Left cardiac atrium (tissue), 4 donors: ENCODE measurements around the gene BCAR3. TPM values are rescaled to one million over a fixed set of nuclear protein-coding genes. Genes with fewer than 3 reads are reported as not detected.

ENCODE experiments used
- ATAC-seq, 2 donors: fragments of 200-7000 bp; cut with Tn5 transposase; one replicate each; pipeline ENCODE4 v1.9.1; 2020; ENCODE audit warnings: mild to moderate bottlenecking in 2 of 2, moderate library complexity in 2 of 2
- DNase-seq: peaks from one replicate; pipeline ENCODE4 v3.0.0-alpha.2; 2020
- intact Hi-C, 2 donors: fragments of 100-400 bp; cut with DNase I; formaldehyde crosslinking; loops; one replicate each; pipeline versions ENCODE4 v1.14.1 to v1.15.1; 2022 to 2023
- total RNA-seq, 2 donors: library from RNA; stranded (reverse); fragmentation: NEBNext Ultra II Directional; extraction: Animal tissue kit (Norgen Biotek cat#: 25700); gene quantifications; one replicate each; pipeline ENCODE4 v1.2.1, GENCODE V29; 2021
- donor health status: DM: no; HTN: yes; CAD: no.
- donor health status: DM: no; HTN: yes; CAD: no; lungs with severe emphysema.
- donor health status: DM: yes; HTN: yes; CAD: no.
- donor health status: Dilated cardiomyopathy.

BCAR3 gene
- total RNA-seq, 2 donors from 2014 or later: 12.4 to 17.5 TPM

DNA sequence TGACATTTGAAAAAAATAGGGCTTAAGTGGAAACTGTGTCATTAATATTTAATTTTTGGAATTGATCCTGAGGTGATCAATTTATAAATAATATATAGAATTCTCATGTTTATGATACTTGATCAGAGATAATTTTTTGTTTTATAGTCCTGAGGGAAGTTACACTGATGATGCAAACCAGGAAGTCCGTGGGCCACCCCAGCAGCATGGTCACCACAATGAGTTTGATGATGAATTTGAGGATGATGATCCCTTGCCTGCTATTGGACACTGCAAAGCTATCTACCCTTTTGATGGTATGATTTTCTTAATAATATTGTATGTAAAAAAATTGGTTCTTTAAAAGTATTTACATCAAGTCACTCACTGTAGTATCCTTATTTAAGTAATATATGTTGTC, 132.5 kb downstream of the BCAR3 start:
- intact Hi-C loops: no loop called here
- no peak for DNase-seq
- no peak for ATAC-seq

DNA sequence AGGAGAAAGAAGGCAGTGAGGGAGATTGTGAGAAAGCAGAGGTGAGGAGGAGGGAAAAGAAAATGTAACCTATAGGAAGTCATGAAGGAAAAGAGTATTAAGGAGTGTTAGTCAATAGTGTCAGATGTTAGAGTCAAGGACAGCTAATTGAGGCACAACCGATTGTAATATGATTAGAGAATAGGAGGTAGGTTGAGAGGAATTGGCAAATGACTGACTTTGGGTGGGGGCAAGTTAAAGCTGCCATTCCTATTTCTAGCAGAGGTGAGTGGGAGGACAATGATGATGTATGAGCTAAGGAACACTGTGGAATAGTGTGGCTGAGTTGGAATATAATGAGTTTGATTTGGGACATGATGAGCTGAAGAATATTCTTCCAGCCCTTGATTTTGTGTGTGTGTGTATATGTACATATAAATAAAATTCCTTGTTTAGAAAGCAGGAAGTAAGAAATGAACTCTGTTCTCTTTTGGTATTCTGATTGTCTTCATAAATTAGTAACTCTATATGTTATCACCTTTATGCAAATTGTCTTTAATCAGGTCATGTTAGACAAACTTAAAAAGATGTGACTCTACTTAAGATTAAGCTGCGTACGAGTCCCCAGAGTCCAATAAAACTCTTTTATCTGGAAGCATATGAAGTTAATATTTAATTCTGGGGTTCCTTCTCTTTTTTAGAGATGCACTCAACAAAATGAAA, 135.3 kb downstream of the BCAR3 start:
- no peak for DNase-seq
- intact Hi-C loops: no loop called here
- no peak for ATAC-seq

DNA sequence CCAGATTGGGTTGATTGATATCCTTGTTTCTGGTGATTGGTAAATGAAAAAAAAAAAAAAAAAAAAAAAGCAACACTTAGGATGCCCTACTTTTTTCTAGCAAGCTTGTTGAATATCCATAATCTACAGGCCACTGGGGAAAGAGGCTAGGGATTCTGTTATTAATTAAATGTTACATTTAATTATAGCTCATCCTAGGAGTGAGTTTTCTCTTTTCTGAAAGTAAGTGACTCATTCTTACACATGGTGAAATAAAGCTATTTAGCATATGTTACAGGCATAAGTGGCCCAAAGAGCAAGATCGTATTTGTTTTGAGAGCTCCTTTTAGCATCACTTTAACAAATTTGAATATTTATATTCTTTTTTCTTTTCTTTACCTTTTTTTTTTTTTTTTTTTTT, 139.2 kb downstream of the BCAR3 start:
- ATAC-seq: no peak
- intact Hi-C loops: no loop called here

DNA sequence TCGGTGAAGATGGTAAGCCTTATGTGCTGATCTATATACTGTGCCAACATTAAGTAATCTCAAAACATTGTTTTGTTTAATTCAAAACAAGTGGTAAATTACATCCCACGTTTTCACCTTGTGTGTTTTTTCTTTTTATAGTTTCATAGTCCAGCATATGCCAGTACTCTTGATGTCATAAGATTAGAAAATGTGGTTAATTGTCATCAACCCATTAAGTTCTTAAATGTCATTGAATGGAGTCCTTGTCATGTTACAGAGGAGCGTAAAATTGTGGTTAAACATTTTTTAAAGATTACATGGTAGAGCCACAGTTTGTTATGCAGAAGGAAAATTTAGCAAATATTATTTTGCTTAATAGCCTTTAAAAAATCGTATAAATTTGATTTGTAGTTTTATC, 140.6 kb downstream of the BCAR3 start:
- DNase-seq (no peak), ATAC-seq (no peak)
- intact Hi-C loops: no loop called here

More for the DNA sequence above, 139.2 kb downstream of the BCAR3 start:
- DNase-seq: no peak

DNA sequence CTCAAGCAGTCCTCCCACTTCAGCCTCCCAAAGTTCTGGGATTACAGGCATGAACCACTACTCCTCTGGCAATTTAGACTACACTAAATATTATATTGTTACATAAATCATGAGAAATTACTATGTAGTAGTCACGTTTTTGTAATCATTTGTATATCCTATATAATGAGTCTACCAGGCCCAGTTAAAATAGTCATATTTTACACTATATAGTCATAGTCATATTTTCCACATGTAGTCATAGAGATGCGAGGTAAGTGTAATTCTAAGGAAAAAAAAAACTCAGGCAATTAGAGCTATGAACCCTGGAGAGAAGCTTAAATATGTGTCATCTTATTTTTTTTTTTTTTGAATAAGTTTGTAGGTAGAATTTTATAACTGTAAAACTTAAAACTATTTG, 143.7 kb downstream of the BCAR3 start:
- intact Hi-C loops: loop anchor here in 1 of 2 donors (10.0 kb wide), 1 partner anchor 73 kb away; no protein-coding TSS in a partner anchor
- no peak for DNase-seq
- no peak for ATAC-seq

DNA sequence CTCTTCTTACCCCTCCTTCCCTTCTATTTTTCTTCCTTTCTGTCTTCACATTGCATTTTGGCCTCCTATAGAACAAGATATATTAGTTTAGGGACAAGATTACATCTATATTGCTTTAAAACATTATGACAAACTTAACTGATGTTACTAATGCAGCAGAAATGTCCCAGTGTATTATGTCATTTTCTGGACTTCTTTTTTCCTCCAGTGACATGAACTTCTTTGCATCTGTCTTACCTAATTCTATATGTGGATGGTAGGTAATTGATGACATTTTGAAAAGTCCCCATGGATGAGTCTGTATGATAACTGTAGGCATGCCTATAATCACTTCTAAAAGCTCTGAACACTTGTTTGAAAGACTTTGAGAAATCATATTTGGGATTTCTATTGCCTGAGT, 144.2 kb downstream of the BCAR3 start:
- DNase-seq (no peak), ATAC-seq (no peak)
- intact Hi-C loops: loop anchor here in 1 of 2 donors (10.0 kb wide), 1 partner anchor 73 kb away; no protein-coding TSS in a partner anchor

DNA sequence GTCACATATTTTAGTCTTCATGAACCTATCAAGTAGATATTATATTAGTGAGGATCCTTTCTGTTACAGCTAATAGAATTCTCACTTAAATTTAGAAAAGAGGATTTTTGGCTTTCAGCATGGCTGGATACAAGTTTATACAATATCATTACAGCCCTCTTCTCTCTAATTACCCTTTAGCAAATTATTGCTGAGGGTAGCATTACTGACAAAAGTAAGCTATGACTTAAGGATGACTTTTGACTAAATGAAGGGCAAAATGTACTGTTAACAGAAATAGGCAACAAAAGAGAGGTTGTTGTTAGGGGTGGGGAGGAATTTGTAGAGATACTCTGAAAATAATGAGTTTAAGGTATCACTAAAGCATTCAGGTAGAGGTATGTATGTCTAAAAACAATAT, 148.0 kb downstream of the BCAR3 start:
- intact Hi-C loops: loop anchor here in 1 of 2 donors (10.0 kb wide), 1 partner anchor 69 kb away; no protein-coding TSS in a partner anchor

DNA sequence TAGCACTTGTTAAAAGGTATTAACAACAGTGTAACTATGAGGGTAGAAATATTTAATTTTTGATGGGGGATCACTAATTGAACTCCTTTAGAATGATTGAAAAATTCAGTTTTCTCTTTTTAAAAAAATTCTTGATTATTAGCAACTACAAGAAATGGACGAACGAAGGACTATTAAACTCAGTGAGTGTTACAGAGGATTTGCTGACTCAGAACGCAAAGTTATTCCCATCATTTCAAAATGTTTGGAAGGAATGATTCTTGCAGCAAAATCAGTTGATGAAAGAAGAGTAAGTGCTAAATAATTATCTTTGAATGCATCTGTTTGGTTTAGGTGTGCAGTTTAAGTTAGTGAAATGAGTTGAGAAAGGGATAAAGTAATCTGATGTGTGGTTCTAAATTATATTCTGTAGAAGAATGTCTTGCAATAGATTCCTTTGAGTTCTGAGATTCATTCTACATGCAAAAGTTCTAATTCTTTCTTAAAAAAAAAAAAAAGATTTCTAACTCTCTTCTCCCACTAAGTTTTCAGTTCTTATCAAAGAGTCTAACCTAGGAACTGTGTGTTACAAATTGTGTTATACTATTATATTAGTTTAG, 148.8 kb downstream of the BCAR3 start:
- intact Hi-C loops: loop anchor here in 1 of 2 donors (10.0 kb wide), 1 partner anchor 68 kb away; no protein-coding TSS in a partner anchor
- no peak for ATAC-seq

More for the DNA sequence above, 148.0 kb downstream of the BCAR3 start:
- DNase-seq (no peak), ATAC-seq (no peak)

DNA sequence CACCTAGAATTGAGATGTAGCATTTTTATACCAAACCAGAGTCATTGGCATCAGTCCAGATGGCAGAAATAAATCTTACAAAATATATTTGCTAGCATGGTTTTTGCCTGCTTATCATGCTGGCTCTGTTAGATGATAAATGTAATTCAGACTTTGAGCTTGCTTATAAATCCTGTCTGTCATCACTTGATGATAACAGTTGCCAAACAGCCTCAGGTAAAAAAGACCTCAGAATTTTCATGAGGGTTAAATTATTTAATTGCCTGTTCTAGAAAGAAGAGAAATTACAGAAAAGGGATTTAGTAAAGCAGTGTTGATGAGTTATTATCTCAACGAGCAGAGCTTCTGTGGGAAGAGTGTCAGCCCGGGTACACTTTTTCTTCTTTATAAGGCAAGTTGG, 150.4 kb downstream of the BCAR3 start:
- ATAC-seq (no peak), DNase-seq (no peak)
- intact Hi-C loops: loop anchor here in 1 of 2 donors (10.0 kb wide), 1 partner anchor 66 kb away; no protein-coding TSS in a partner anchor

More for the DNA sequence above, 148.8 kb downstream of the BCAR3 start:
- no peak for DNase-seq

DNA sequence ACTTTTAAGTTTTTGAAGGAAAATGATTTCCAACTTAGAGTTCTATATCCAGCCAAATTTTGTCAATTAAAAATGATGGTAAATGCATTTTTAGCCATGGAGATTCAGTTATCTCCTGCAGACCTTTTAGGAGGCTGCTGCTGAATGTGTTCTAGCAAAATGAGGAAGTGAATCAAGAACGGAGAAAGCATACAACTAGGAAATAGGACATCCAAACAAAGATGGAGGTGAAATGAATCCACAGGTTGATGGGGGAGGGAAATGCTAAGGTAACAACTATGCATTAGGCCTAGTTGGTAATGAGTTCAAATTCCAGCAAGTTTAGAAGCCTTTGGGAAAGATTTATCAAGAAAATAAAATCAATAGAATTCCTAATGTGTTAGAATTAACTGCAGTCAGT, 153.2 kb downstream of the BCAR3 start:
- intact Hi-C loops: loop anchor here in 1 of 2 donors (10.0 kb wide), 1 partner anchor 64 kb away; no protein-coding TSS in a partner anchor
- ATAC-seq (no peak), DNase-seq (no peak)

DNA sequence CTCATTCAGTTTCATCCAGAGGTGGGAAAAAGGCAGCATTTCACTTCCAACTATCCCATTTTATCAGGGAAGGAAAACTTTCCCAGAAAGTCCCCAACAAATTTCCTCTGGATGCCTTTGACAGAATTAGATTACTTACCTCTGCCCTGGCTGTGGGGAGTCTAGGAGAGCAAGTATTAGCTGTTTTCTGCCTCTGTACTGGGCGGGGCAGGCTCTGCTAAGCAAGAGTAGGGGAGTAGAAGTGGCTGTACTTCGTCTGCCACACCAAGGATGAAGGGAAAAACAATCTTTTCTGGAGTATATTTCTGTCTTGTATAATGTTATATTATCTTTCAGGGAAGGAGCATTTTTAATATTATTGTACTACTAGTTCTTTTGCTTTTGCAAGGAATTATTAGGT, 155.2 kb downstream of the BCAR3 start:
- ATAC-seq (no peak), DNase-seq (no peak)
- intact Hi-C loops: loop anchor here in 1 of 2 donors (10.0 kb wide), 1 partner anchor 62 kb away; no protein-coding TSS in a partner anchor

DNA sequence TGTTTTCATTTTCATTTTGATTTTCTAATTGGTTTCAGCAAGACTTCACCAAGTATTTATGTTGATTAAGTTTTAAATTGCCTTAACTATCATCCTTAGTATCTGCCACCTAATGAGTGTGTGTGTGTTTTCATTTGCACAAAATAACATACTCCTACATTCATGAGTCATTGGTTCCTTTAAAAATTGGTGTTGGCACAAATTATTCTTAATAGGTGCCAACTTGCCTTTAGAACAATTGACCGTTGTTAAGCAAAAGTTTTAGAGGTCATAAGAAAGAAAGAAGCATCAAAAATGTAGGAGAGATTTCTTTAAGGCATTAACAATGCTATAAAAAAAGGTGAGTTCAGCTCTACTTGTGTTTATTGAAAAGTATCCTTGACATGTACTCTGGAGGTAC, 156.2 kb downstream of the BCAR3 start:
- ATAC-seq (no peak), DNase-seq (no peak)
- intact Hi-C loops: loop anchor here in 1 of 2 donors (10.0 kb wide), 1 partner anchor 61 kb away; no protein-coding TSS in a partner anchor

DNA sequence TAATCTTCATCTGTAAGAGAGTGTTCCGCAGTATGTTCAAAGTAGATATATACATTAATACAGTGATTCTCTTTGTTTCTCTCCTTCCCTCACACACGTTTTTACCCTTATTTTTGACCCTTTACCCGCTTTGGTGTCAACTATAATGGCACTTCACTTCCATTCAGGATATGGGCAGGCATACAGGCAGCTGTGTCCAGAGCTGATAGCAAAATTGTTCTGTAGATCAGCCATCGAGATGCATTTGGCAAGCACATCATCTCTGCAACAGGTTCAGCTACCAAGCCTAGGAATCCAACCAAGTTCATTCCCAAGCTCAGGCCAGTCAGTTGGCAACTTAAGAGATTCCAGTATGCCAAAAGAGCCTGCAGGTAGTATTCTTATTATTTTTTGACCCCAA, 158.9 kb downstream of the BCAR3 start:
- ATAC-seq: no peak
- intact Hi-C loops: loop anchor here in 1 of 2 donors (10.0 kb wide), 1 partner anchor 58 kb away; no protein-coding TSS in a partner anchor
- DNase-seq: no peak

DNA sequence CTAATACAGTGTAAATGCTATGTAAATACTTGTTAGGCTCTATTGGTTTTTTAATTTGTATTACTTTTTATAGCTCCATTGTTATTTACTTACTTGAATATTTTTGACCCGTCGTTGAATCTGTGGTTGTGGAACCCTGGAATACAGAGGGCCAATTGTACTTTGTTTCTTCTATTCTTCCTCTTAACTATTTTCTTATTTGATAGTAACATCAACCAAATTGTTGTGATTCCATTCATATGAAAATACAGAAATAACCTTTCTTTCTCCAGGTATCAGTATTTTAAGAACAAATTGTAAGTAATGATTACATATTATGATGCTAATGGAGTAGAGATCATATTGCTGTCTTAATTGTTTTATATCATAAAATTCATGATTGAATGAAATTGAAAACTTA, 160.0 kb downstream of the BCAR3 start:
- ATAC-seq: no peak
- DNase-seq: no peak
- intact Hi-C loops: loop anchor here in 1 of 2 donors (10.0 kb wide), 1 partner anchor 57 kb away; no protein-coding TSS in a partner anchor

DNA sequence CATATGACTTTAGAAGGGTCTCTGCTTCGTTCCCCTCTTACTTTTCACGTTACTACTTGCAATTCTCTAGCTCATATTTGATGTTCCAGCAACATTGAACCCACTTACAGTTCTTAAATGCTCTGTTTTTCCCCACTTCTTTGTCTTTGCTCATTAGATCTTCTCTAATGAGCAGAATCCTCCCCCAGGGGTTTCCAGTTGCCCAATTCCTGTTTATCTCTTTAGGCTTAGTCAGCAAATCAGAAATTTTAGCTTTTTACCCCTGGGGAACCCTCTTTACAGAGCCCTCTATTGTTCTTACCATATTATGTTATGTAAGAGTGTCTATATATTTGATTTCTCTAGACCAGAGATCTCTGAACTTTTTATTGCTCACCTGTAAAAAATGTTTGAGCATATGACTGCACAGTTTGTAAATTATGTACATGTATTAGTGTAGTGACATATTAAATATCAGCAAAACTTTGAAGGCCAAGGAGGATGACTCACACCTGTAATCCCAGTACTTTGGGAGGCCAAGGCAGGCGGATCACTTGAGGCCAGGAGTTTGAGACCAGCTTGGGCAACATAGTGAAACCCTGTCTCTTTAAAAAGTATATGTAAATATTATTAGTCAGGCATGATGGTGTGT, 162.3 kb downstream of the BCAR3 start:
- ATAC-seq (no peak), DNase-seq (no peak)
- intact Hi-C loops: no loop called here

DNA sequence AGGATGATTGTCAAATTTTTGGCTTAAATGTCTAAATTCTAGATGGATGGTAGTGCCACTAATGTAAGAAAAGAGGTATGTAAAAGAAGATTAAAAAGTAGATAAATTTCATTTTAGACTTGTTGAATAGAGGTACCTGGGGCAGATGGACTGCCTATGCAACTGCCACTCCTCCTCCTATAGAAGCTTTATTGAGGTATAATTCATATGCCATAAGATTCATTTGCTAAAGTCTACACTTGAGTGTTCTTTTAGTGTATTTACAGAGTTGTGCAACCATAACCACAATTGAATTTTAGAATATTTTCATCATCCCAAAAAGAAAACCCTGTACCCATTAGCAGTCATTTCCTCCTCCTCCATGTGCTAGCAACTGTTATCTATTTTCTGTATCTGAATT, 163.1 kb downstream of the BCAR3 start:
- DNase-seq: no peak
- intact Hi-C loops: no loop called here
- ATAC-seq: no peak

DNA sequence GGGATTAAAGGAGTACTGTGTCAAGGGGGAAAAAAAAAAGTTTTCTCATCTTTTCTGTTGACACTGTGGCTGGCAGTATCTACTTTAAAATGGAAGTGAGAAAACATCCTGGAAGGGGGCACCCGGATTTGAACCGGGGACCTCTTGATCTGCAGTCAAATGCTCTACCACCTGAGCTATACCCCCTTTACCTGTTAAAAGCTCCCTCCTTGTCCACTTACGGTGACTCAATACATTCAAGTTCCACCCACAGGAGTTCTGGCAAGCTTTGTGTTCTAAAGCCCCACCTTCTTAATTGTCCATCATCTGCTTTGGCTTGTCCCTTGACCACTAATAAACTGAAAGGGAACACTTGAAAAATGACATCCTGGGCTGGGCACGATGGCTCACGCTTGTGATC, 165.5 kb downstream of the BCAR3 start:
- DNase-seq: no peak
- intact Hi-C loops: no loop called here
- ATAC-seq: no peak
